H9 (cell line): ENCODE measurements around the gene GLIS2. TPM values are rescaled to one million over a fixed set of nuclear protein-coding genes. Genes with fewer than 3 reads are reported as not detected.

Experiments used
- DNase-seq: peaks from one replicate; pipeline ENCODE4 v3.0.0-alpha.2; 2017
- H2AFZ ChIP-seq: one replicate; pipeline ENCODE4 v1.6.1; 2013; ENCODE audit warnings: mild to moderate bottlenecking, low read length, control low read depth, moderate library complexity
- H2AK5ac ChIP-seq: 2 replicates; pipeline ENCODE4 v1.6.1; 2013; ENCODE audit warnings: low read length, control low read depth, mixed read lengths; ENCODE audit not compliant: insufficient read length
- H2BK120ac ChIP-seq: one replicate; pipeline ENCODE4 v1.6.1; 2013; ENCODE audit warnings: low read depth, mild to moderate bottlenecking, low read length, control low read depth, inconsistent platforms; ENCODE audit not compliant: poor library complexity, severe bottlenecking
- H2BK12ac ChIP-seq: 2 replicates; pipeline ENCODE4 v1.6.1; 2013; ENCODE audit warnings: low read length, control low read depth, mixed read lengths, low read depth; ENCODE audit not compliant: insufficient read length
- H2BK15ac ChIP-seq: 2 replicates; pipeline ENCODE4 v1.6.1; 2013; ENCODE audit warnings: low read depth, low read length, control low read depth
- H2BK20ac ChIP-seq: one replicate; pipeline ENCODE4 v1.6.1; 2013; ENCODE audit warnings: low read depth, mild to moderate bottlenecking, low read length, control low read depth, inconsistent platforms; ENCODE audit not compliant: poor library complexity, severe bottlenecking
- H2BK5ac ChIP-seq: 2 replicates; pipeline ENCODE4 v1.6.1; 2013; ENCODE audit warnings: low read length, control low read depth, mixed read lengths; ENCODE audit not compliant: insufficient read length
- H3K14ac ChIP-seq: 2 replicates; pipeline ENCODE4 v1.6.1; 2013; ENCODE audit warnings: low read length, control low read depth; ENCODE audit not compliant: insufficient read depth
- H3K18ac ChIP-seq: 2 replicates; pipeline ENCODE4 v1.6.1; 2013; ENCODE audit warnings: low read depth, mild to moderate bottlenecking, mixed read lengths, low read length, control low read depth; ENCODE audit not compliant: insufficient read length
- H3K23ac ChIP-seq: 2 replicates; pipeline ENCODE4 v1.6.1; 2013; ENCODE audit warnings: low read length, control low read depth, mixed read lengths, low read depth; ENCODE audit not compliant: insufficient read length
- H3K23me2 ChIP-seq: 2 replicates; pipeline ENCODE4 v1.6.1; 2013; ENCODE audit warnings: low read depth, mild to moderate bottlenecking, mixed read lengths, low read length, control low read depth; ENCODE audit not compliant: insufficient read length, poor library complexity, severe bottlenecking
- H3K27ac ChIP-seq: 2 replicates; pipeline ENCODE4 v1.5.1; 2013; ENCODE audit warnings: low read length, control low read depth, mixed read lengths, low read depth; ENCODE audit not compliant: insufficient read length
- H3K27me3 ChIP-seq: 2 replicates; pipeline ENCODE4 v1.6.1; 2013; ENCODE audit warnings: low read length, control low read depth, inconsistent platforms; ENCODE audit not compliant: insufficient read depth
- H3K4ac ChIP-seq: 2 replicates; pipeline ENCODE4 v1.6.1; 2013; ENCODE audit warnings: low read depth, mild to moderate bottlenecking, control low read depth, inconsistent platforms, low read length, moderate library complexity
- H3K4me1 ChIP-seq: 2 replicates; pipeline ENCODE4 v1.6.1; 2013; ENCODE audit warnings: low read length, control low read depth, inconsistent platforms; ENCODE audit not compliant: insufficient read depth
- H3K4me2 ChIP-seq: 2 replicates; pipeline ENCODE4 v1.6.1; 2013; ENCODE audit warnings: low read length, control low read depth, mixed read lengths; ENCODE audit not compliant: insufficient read length, insufficient read depth
- H3K56ac ChIP-seq: 2 replicates; pipeline ENCODE4 v1.6.1; 2013; ENCODE audit warnings: low read depth, mild to moderate bottlenecking, mixed read lengths, low read length, control low read depth; ENCODE audit not compliant: insufficient read length
- H3K79me1 ChIP-seq: 2 replicates; pipeline ENCODE4 v1.6.1; 2013; ENCODE audit warnings: low read depth, mild to moderate bottlenecking, moderate library complexity, low read length, control low read depth, inconsistent platforms; ENCODE audit not compliant: insufficient read depth, poor library complexity, severe bottlenecking
- H3K79me2 ChIP-seq: 2 replicates; pipeline ENCODE4 v1.6.1; 2013; ENCODE audit warnings: low read length, control low read depth, inconsistent platforms; ENCODE audit not compliant: insufficient read depth
- H3K9ac ChIP-seq: 2 replicates; pipeline ENCODE4 v1.6.1; 2013; ENCODE audit warnings: low read length, control low read depth, mixed read lengths; ENCODE audit not compliant: insufficient read length; ENCODE audit errors: extremely low read depth
- H3K9me3 ChIP-seq: one replicate; pipeline ENCODE4 v1.6.1; 2013; ENCODE audit warnings: low read depth, low read length, inconsistent platforms; ENCODE audit not compliant: control insufficient read depth
- H3T11ph ChIP-seq: one replicate; pipeline ENCODE4 v1.6.1; 2013; ENCODE audit warnings: mild to moderate bottlenecking, low read length, control low read depth, inconsistent platforms
- H4K20me1 ChIP-seq: one replicate; pipeline ENCODE4 v1.6.1; 2013; ENCODE audit not compliant: control insufficient read depth, insufficient read length, insufficient read depth
- H4K5ac ChIP-seq: 2 replicates; pipeline ENCODE4 v1.6.1; 2013; ENCODE audit warnings: low read depth, mild to moderate bottlenecking, mixed read lengths, low read length, control low read depth; ENCODE audit not compliant: insufficient read length
- H4K8ac ChIP-seq: replicated peaks from 2 replicates; pipeline ENCODE4 v1.6.1; 2013; ENCODE audit warnings: low read length, control low read depth, mixed read lengths, low read depth; ENCODE audit not compliant: insufficient read length
- H4K91ac ChIP-seq: 2 replicates; pipeline ENCODE4 v1.6.1; 2013; ENCODE audit warnings: low read depth, mild to moderate bottlenecking, moderate library complexity, mixed read lengths, low read length, control low read depth; ENCODE audit not compliant: insufficient read length
- H3K27ac Mint-ChIP-seq, 3 experiments: 2 replicates in 2 of 3; 3 replicates in 1 of 3; pipeline ENCODE4 v1.8.0; 2020 to 2021; ENCODE audit warnings: mixed read lengths in 3 of 3, mild to moderate bottlenecking in 1 of 3, moderate library complexity in 1 of 3
- H3K27me3 Mint-ChIP-seq: 2 replicates; pipeline ENCODE4 v1.8.0; 2021; ENCODE audit warnings: low read depth, mild to moderate bottlenecking, moderate library complexity, mixed read lengths
- H3K36me3 Mint-ChIP-seq, 3 experiments: 2 replicates in 2 of 3; 3 replicates in 1 of 3; pipeline ENCODE4 v1.8.0; 2020 to 2021; ENCODE audit warnings: low read depth in 3 of 3, mixed read lengths in 3 of 3; ENCODE audit not compliant: insufficient read depth in 1 of 3
- H3K4me1 Mint-ChIP-seq, 2 experiments: 2 replicates each; pipeline ENCODE4 v1.8.0; 2020; ENCODE audit warnings: mixed read lengths in 2 of 2
- H3K4me3 Mint-ChIP-seq, 2 experiments: 2 replicates in 1 of 2; 3 replicates in 1 of 2; pipeline ENCODE4 v1.8.0; 2020 to 2021; ENCODE audit warnings: mild to moderate bottlenecking in 2 of 2, mixed read lengths in 2 of 2, moderate library complexity in 1 of 2
- H3K9me3 Mint-ChIP-seq, 2 experiments: 2 replicates in 1 of 2; 3 replicates in 1 of 2; pipeline ENCODE4 v1.8.0; 2020; ENCODE audit warnings: mild to moderate bottlenecking in 2 of 2, mixed read lengths in 2 of 2, moderate library complexity in 1 of 2
- WGBS: extraction: QIAGEN DNeasy Blood & Tissue Kit; methylation state at CpG from one replicate; pipeline ENCODE4 v1.1.7; 2013; ENCODE audit warnings: missing lambda C conversion rate, low lambda C conversion rate, mixed read lengths; ENCODE audit not compliant: insufficient read length; ENCODE audit errors: extremely low coverage; 5-methylcytosine and 5-hydroxymethylcytosine counted together
- total RNA-seq: library from RNA; stranded (reverse); gene quantifications from 2 replicates; pipeline ENCODE4 v1.2.1, GENCODE V29; 2021
- TF ChIP-seq, protein P1 (sequence below): fragments of 200-600 bp; sonication (generic); conservative IDR thresholded peaks from 3 replicates; pipeline ENCODE4 v1.8.0; 2021; ENCODE audit warnings: antibody characterized with exemption, mild to moderate bottlenecking

Gene GLIS2
- total RNA-seq, 1 experiment from 2014 or later, result 14.3 TPM

GRCh38 chr16:4327386-4328045 is 11.6 kb downstream of the GLIS2 start:
- H3K27ac Mint-ChIP-seq, result no peak overlapping the region
- Histone ChIP-seq H3K9ac (peak overlapping the region; percentile 44), H3T11ph (no peak overlapping the region), H2BK120ac (no peak overlapping the region), H3K14ac (peak overlapping the region; percentile 90), H3K79me2 (peaks cover 1% of the 10 kb centered on the region; the same call in 1 of the 2 replicates), H3K27me3 (no peaks in the 10 kb centered on the region), H3K56ac (no peak overlapping the region), H2AK5ac (no peak overlapping the region), H2AFZ (no peak overlapping the region), H3K4me2 (peak overlapping the region; percentile 64), H3K4ac (no peak overlapping the region; the same call in 1 of the 2 replicates), H4K20me1 (no peaks in the 10 kb centered on the region), H4K91ac (no peak overlapping the region), H2BK15ac (no peak overlapping the region), H3K4me1 (peaks cover 3% of the 10 kb centered on the region; the same call in 1 of the 2 replicates), H4K5ac (no peak overlapping the region), H2BK20ac (no peak overlapping the region), H2BK12ac (peak overlapping the region; percentile 30), H3K18ac (peak overlapping the region; percentile 39), H3K79me1 (no peaks in the 10 kb centered on the region), H3K23me2 (peaks cover 4% of the 10 kb centered on the region), H4K8ac (no peak overlapping the region), H3K27ac (no peak overlapping the region), H3K23ac (no peak overlapping the region), H2BK5ac (no peak overlapping the region), H3K9me3 (no peaks in the 10 kb centered on the region)
- no peak for DNase-seq
- H3K4me1 Mint-ChIP-seq, result peaks cover 9 to 18% of the 10 kb centered on the region in 2 experiments
- WGBS, result no CpG with 5 or more reads among the region's 57 CpGs
- no peaks in the 10 kb centered on the region for H3K9me3 Mint-ChIP-seq
- H3K36me3 Mint-ChIP-seq, result no peaks in the 10 kb centered on the region; a peak in 1 of 7 replicates
- TF ChIP-seq, protein P1, sequence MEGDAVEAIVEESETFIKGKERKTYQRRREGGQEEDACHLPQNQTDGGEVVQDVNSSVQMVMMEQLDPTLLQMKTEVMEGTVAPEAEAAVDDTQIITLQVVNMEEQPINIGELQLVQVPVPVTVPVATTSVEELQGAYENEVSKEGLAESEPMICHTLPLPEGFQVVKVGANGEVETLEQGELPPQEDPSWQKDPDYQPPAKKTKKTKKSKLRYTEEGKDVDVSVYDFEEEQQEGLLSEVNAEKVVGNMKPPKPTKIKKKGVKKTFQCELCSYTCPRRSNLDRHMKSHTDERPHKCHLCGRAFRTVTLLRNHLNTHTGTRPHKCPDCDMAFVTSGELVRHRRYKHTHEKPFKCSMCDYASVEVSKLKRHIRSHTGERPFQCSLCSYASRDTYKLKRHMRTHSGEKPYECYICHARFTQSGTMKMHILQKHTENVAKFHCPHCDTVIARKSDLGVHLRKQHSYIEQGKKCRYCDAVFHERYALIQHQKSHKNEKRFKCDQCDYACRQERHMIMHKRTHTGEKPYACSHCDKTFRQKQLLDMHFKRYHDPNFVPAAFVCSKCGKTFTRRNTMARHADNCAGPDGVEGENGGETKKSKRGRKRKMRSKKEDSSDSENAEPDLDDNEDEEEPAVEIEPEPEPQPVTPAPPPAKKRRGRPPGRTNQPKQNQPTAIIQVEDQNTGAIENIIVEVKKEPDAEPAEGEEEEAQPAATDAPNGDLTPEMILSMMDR, result no peak
- H3K27me3 Mint-ChIP-seq, result no peaks in the 10 kb centered on the region
- peak overlapping the region; percentile 46 to 62; a peak in 3 of 5 replicates for H3K4me3 Mint-ChIP-seq
